ENCODE measurements around the gene PCNX1.

PCNX1 gene

GRCh38 chr14:70907996-70908934 lies 1.0 kb downstream of the PCNX1 start:
- H3K4me3 ChIP-seq (ENCODE audit: low read depth, low read length), result peak overlapping the region; percentile 89
- TF ChIP-seq CTCF (IDR thresholded peaks at IDR 0.05; ENCODE audit: low read depth, low read length), result no peak

DNA sequence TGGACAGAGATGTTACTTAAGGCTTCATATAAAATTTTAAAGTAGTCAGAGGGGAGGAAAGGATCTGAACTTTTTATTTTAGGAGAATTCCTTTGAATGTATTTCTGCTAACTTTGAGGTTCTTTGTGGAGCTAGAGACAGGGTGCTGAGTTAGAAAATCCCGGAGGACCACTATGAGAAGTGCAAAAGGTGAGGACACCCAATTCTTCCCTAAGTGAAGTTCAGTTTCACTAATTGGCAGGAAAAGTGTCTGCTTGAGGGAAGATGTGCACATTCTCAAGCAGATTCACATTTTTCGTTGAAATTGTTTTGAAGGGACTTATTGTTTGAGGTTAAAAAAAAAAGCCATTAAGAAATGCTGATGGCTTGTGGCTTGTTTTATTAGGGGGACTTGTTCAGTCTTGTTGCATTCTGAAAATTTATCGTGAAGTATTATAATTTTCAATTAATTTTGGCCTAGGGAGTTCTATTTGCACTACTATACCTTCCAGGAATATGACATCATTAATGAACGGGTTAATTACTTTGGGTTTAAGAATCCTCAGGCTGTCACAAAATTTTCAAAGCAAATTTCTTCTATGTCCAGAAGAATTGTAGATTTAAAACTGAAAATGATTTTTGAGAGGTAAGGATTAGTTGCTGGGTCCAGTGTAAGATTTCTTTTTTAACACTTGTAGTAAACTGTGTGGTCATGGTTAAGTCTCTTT lies 1.8 kb downstream of the PCNX1 start:
- TF ChIP-seq CTCF (IDR thresholded peaks at IDR 0.05; ENCODE audit: low read depth, low read length), result no peak
- peak overlapping the region; percentile 89 for H3K4me3 ChIP-seq (ENCODE audit: low read depth, low read length)

- TF ChIP-seq CTCF (IDR thresholded peaks at IDR 0.05; ENCODE audit: low read depth, low read length), result no peak
- H3K4me3 ChIP-seq (ENCODE audit: low read depth, low read length), result peak overlapping the region; percentile 89
These were observed 2.7 kb downstream of the PCNX1 start for GRCh38 chr14:70909733-70910614.

DNA sequence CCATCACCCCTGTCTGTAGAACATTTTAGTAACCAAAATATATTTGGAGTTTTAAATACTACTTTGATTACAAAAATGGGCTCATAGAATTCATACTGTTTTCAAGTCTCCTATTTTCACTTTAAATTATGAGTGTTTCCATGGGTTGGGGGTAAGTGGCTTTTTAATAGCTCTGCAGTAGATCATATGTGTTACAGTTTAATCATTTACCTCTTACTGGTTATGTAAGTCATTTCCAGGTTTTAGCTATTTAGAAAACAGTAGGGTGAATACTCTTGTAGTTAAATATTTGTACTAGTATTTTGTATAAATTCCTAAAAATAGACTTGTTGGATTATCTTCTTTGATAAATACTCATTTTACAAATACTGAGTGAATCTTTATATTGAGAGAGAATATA lies 8.2 kb downstream of the PCNX1 start:
- TF ChIP-seq CTCF (IDR thresholded peaks at IDR 0.05; ENCODE audit: low read depth, low read length), result no peak

DNA sequence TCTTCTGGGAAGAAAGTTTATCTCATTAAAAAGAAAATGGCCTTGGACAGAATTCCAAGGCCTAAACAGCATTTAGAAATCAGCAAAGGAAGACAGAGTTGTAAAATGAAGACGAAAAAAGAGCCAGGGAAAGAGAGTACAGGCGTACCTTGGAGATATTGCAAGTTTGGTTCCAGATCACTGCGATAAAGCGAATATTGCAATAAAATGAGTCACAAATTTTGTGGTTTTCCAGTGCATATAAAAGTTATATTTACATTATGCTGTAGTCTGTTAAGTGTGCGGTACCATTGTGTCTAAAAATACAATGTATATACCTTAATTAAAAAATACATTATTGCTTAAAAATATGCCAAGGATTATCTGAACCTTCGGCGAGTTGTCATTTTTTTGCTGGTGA lies 9.0 kb downstream of the PCNX1 start:
- no peak for TF ChIP-seq CTCF (IDR thresholded peaks at IDR 0.05; ENCODE audit: low read depth, low read length)
- H3K4me3 ChIP-seq (ENCODE audit: low read depth, low read length), result no peak overlapping the region

More for the DNA sequence above, 8.2 kb downstream of the PCNX1 start:
- no peak overlapping the region for H3K4me3 ChIP-seq (ENCODE audit: low read depth, low read length)

DNA sequence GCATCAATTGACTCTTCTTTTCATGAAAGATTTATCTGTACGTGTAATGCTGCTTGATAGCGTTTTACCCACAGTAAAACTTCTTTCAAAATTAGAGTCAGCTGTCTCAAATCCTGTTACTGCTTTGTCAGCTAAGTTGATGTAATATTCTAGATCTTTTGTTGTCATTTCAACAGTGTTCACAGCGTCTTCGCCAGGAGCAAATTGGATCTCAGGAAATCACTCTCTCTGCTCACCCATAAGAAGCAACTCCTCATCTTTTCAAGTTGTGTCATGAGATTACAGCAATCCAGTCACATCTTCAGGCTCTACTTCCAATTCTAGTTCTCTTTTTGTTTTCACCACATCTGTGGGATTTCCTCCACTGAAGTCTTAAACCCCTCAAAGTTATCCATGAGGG lies 9.5 kb downstream of the PCNX1 start:
- H3K4me3 ChIP-seq (ENCODE audit: low read depth, low read length), result no peak overlapping the region
- no peak for TF ChIP-seq CTCF (IDR thresholded peaks at IDR 0.05; ENCODE audit: low read depth, low read length)
